Stimulated activated effector memory CD8-positive, alpha-beta T cell treated with anti-CD3 and anti-CD28 coated beads, Interleukin-12 subunit alpha, Interleukin-12 subunit beta, amount 100 ng/mL, for 72 hours (primary cell): Measurements from ENCODE around the gene SEMA4D.

ENCODE experiments used
- ATAC-seq: fragments of 150-1000 bp; cut with Tn5 transposase; 2 replicates; pipeline ENCODE4 v1.10.0; 2021
- DNase-seq, 2 donors: peaks; one replicate each; pipeline ENCODE4 v3.0.0; 2021 to 2022; ENCODE audit warnings: low spot score in 2 of 2
- H3K27ac Mint-ChIP-seq: one replicate; pipeline ENCODE4 v1.8.0; 2022; ENCODE audit warnings: mild to moderate bottlenecking, mixed read lengths
- H3K36me3 Mint-ChIP-seq: one replicate; pipeline ENCODE4 v1.8.0; 2022; ENCODE audit warnings: mild to moderate bottlenecking, mixed read lengths
- H3K4me1 Mint-ChIP-seq: one replicate; pipeline ENCODE4 v1.8.0; 2022; ENCODE audit warnings: mixed read lengths
- H3K4me3 Mint-ChIP-seq: one replicate; pipeline ENCODE4 v1.8.0; 2022; ENCODE audit warnings: mild to moderate bottlenecking, mixed read lengths
- H3K9me3 Mint-ChIP-seq: one replicate; pipeline ENCODE4 v1.8.0; 2022; ENCODE audit warnings: mixed read lengths

Gene SEMA4D

DNA sequence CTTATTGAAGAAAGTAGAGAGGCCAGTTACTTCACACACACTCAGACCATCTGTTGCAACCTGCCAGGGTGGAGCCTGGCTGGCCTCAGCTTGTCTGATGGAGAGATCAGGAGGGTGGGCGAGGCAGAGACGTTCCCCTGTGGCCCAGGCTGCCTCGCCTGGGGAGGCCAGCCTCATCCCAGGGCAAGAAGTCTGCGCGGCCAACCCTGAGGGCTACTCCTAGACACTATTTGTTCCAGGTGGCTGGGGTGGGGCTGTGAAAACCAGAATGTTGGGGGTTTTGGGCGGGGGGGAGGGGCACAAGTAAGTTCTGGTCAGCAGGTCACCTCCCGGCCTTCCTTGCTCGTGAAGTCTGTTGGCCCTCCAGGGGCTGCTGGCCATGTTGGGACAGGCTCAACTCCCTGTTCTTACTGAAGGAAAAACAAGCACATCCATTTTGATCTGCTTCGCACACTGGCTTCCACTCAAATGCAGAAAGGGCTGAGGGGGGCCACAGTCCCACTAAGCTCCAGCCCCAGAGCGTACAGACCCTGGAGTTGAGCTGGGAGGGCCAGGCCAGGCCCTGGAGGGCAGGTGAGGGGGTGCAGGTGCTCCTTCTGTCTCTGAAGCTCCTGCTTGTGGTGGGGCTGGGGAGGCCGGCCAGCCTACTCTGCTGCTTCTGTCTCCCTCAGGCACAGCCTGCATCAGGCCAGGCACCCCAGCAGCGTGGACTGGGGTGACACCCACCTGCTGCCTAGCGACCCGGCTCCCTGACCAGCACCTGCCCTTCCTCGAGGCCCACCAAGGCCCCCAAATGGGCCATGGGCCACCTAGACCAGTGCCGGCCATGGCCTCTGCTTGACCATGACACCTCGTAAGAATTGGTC, 133.0 kb downstream of the SEMA4D start:
- H3K4me1 Mint-ChIP-seq, result peaks cover 26% of the 10 kb centered on the region
- no peak overlapping the region for H3K4me3 Mint-ChIP-seq
- DNase-seq, result no peak
- H3K36me3 Mint-ChIP-seq, result peaks cover 43% of the 10 kb centered on the region
- peak overlapping the region; percentile 61 for H3K27ac Mint-ChIP-seq
- no peaks in the 10 kb centered on the region for H3K9me3 Mint-ChIP-seq
- no peak for ATAC-seq

GRCh38 chr9:89363921-89364665, 133.8 kb downstream of the SEMA4D start:
- DNase-seq (no peak), ATAC-seq (no peak)
- peak overlapping the region; percentile 61 for H3K27ac Mint-ChIP-seq
- H3K36me3 Mint-ChIP-seq, result peaks cover 51% of the 10 kb centered on the region
- H3K4me3 Mint-ChIP-seq, result no peak overlapping the region
- peaks cover 28% of the 10 kb centered on the region for H3K4me1 Mint-ChIP-seq
- H3K9me3 Mint-ChIP-seq, result no peaks in the 10 kb centered on the region

DNA sequence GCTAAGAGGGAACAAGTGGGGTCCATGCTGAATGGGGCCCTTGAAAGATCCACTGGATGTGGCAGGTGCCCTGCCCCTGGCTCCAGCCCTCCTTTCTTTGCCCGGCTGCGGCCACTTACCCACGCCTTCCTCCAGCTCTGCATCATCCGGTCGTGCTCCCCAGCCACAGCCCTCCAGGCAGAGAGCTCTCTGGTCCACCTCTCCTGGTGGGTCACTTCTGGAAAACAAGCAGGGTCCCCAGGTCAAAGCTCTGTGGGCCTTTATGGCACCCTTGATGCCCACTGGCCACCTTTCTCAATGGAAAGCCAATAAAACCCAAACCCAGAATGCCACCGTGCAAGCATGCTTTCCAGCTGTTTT, 134.6 kb downstream of the SEMA4D start:
- Mint-ChIP-seq H3K9me3 (no peaks in the 10 kb centered on the region), H3K36me3 (peaks cover 53% of the 10 kb centered on the region), H3K4me1 (peaks cover 21% of the 10 kb centered on the region), H3K27ac (peak overlapping the region; percentile 61), H3K4me3 (no peak overlapping the region)
- DNase-seq (no peak), ATAC-seq (no peak)

- peak overlapping the region; percentile 61 for H3K27ac Mint-ChIP-seq
- H3K4me1 Mint-ChIP-seq, result peaks cover 18% of the 10 kb centered on the region
- no peak for DNase-seq
- no peak for ATAC-seq
- peaks cover 53% of the 10 kb centered on the region for H3K36me3 Mint-ChIP-seq
- H3K9me3 Mint-ChIP-seq, result no peaks in the 10 kb centered on the region
- no peak overlapping the region for H3K4me3 Mint-ChIP-seq
Measured at GRCh38 chr9:89362647-89363310, 135.1 kb downstream of the SEMA4D start.

DNA sequence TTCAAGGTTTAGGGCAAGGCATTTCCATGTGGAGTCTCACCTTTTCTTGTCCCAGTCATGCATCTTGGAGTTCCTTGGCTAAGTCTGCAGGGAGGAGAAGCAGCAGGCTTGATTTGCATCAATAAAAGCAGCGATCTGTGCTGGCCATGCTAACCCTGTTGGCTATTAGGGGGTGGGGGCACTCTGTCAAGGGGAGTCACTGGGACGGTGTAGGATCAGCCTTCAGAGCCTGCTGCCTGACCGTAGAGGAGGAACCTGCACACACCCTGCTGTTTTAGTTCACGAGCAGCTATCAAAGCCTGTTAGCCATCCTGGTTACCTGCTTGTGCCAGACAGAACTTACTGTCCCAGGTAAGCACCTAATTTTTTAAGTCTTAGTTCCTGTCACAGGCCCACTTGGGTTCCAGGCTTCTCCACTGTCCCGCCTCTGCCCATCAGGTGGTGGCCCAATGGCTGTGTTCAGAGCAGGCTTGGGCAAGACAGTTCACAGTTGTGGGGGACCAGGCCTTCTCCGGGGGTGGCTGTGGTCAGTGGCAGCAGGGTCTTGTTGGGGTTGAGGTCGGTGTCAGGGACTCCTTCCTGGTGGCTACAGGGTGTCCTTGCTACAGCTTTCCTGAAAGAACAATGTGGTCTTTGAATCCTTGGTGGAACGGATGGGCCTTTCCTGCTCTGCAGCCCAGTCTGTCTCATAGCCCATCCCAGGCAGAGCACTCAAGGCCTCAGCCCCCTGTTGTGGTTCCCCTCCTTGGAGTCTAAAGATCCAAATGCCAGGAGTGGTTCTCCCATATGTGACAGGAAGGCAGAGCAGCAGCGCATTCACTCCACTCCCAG, 135.9 kb downstream of the SEMA4D start:
- Mint-ChIP-seq H3K4me3 (no peak overlapping the region), H3K36me3 (peaks cover 60% of the 10 kb centered on the region), H3K4me1 (peaks cover 25% of the 10 kb centered on the region), H3K27ac (peak overlapping the region; percentile 70), H3K9me3 (no peaks in the 10 kb centered on the region)
- ATAC-seq (no peak), DNase-seq (no peak)

GRCh38 chr9:89361031-89361430, 136.9 kb downstream of the SEMA4D start:
- no peak overlapping the region for H3K4me3 Mint-ChIP-seq
- peaks cover 29% of the 10 kb centered on the region for H3K4me1 Mint-ChIP-seq
- ATAC-seq, result no peak
- DNase-seq, result no peak
- peaks cover 70% of the 10 kb centered on the region for H3K36me3 Mint-ChIP-seq
- H3K9me3 Mint-ChIP-seq, result no peaks in the 10 kb centered on the region
- H3K27ac Mint-ChIP-seq, result peak overlapping the region; percentile 70

DNA sequence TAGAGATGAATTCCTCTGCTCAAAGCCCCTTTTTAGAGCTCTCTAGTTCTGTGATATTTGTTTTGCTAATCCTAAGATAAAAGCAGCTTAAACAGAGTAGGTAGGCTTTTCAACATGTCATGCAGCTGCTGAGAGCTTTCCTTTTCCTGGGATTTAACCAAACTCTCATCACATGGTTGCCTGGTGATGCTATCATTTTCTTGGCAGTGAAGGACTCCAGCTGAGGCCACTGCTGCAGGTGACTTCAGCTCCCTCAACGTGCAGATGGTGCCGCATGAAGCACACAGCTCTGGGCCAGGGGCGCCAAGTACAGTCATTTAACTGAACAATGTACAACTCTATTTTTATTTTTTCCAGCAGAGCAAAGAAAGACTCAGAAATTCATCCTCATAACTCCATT, 137.4 kb downstream of the SEMA4D start:
- H3K27ac Mint-ChIP-seq, result peak overlapping the region; percentile 70
- peaks cover 24% of the 10 kb centered on the region for H3K4me1 Mint-ChIP-seq
- H3K4me3 Mint-ChIP-seq, result no peak overlapping the region
- ATAC-seq (no peak), DNase-seq (no peak)
- no peaks in the 10 kb centered on the region for H3K9me3 Mint-ChIP-seq
- peaks cover 76% of the 10 kb centered on the region for H3K36me3 Mint-ChIP-seq

DNA sequence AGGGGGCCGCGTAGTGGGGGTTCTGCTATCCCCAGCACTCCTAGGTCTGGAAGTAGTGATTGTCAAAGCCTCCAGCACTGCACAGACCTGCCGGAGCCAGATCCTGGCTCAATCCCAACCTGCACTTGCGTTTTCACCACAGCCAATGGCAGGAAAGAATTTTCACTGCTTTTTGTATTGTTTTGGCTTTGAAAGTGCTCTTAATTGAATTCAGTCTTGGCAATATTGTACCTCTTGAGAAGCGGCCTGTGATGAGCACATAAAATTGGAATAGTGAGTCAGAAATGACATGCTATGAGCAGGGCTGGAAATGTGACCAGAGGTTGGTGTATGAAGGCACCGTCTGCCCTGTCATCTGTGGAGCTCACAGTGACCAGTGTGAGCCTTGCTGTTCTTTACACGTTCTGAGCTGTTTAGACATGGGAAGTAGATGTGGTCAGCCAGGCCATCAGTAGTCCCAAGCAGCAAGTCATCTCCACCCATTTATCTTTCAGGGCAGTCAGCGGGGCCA, 138.1 kb downstream of the SEMA4D start:
- Mint-ChIP-seq H3K27ac (peak overlapping the region; percentile 70), H3K4me1 (peaks cover 20% of the 10 kb centered on the region), H3K9me3 (no peaks in the 10 kb centered on the region), H3K4me3 (no peak overlapping the region), H3K36me3 (peaks cover 82% of the 10 kb centered on the region)
- ATAC-seq (peak; percentile 44), DNase-seq (no peak)

DNA sequence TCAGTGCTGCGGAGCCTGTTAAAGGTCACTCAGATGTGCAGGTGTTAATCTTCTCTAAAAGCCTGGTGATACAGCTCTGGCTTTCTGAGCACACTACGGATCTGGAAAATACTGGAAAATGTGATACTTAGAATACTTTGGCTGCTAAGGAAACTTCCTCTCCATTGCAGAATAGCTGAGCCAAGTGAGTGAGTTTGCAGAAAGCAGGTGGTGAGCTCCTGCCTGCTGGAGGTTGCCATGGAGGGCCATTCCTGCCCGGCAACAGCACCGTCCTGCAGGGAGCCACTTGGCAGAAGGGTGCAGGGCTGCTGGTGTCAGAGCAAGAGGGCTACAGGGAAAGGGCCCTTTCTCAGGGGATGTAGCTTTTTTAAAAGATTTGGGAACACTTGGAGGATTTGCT, 138.9 kb downstream of the SEMA4D start:
- ATAC-seq (no peak), DNase-seq (no peak)
- Mint-ChIP-seq H3K4me3 (no peak overlapping the region), H3K4me1 (peaks cover 20% of the 10 kb centered on the region), H3K36me3 (peaks cover 90% of the 10 kb centered on the region), H3K27ac (peak overlapping the region; percentile 88), H3K9me3 (no peaks in the 10 kb centered on the region)

DNA sequence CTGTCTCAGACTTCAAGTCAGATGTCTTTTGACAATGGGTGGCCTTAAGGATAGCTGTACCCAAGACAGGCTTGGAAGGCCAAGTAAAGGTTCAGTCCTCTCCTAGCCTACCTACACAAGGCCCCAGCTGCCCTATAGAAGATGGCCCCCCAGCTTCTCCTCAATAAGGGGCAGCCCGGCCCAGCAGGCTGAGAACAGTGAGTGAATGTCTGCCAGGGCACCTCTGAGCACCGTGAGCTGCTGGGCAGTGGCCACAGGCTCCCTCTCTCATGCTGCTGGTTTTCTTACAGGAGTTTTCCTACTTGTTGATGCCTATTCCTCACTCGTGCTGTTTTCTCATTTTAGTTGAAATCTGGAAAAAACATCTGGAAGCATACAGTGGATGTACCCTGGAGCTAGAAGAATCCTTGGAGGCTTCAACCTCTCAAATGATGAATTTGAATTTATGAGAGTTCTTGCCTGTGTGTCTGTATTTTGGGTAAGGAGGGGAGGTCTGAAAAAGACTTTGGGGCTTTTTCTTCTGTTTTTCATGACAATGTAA, 139.5 kb downstream of the SEMA4D start:
- ATAC-seq (no peak), DNase-seq (no peak)
- no peaks in the 10 kb centered on the region for H3K9me3 Mint-ChIP-seq
- H3K27ac Mint-ChIP-seq, result peak overlapping the region; percentile 88
- peaks cover 95% of the 10 kb centered on the region for H3K36me3 Mint-ChIP-seq
- H3K4me3 Mint-ChIP-seq, result no peak overlapping the region
- peaks cover 20% of the 10 kb centered on the region for H3K4me1 Mint-ChIP-seq

GRCh38 chr9:89357331-89358197, 140.3 kb downstream of the SEMA4D start:
- H3K4me1 Mint-ChIP-seq, result peaks cover 25% of the 10 kb centered on the region
- H3K9me3 Mint-ChIP-seq, result no peaks in the 10 kb centered on the region
- ATAC-seq (peak; percentile 83), DNase-seq (no peak)
- peaks cover 99% of the 10 kb centered on the region for H3K36me3 Mint-ChIP-seq
- no peak overlapping the region for H3K4me3 Mint-ChIP-seq
- peak overlapping the region; percentile 88 for H3K27ac Mint-ChIP-seq

GRCh38 chr9:89356782-89357181, 141.1 kb downstream of the SEMA4D start:
- Mint-ChIP-seq H3K4me1 (peaks cover 33% of the 10 kb centered on the region), H3K27ac (peak overlapping the region; percentile 88), H3K4me3 (no peak overlapping the region), H3K9me3 (no peaks in the 10 kb centered on the region), H3K36me3 (peaks cover 99% of the 10 kb centered on the region)
- ATAC-seq (no peak), DNase-seq (no peak)

DNA sequence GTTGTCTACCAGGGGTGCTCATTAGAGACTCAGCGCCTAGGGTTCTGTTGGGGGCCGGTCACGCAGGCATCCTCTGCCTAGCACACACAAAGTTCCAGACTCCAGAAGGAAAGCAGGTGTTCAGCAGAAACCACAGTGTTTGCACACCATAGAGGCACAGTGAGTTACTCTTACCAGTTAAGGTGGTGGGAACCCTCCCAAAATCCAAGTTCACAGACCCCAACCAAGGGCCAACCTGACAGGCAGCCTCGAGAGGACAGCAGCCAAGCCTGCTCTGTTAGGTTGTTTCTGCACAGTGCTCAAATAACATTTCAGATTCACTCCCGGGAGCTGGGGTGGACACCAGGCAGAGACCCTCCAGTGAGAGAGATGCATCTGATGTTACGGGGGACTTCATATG, 143.4 kb downstream of the SEMA4D start:
- no peak for ATAC-seq
- no peak overlapping the region for H3K4me3 Mint-ChIP-seq
- peak overlapping the region; percentile 83 for H3K27ac Mint-ChIP-seq

DNA sequence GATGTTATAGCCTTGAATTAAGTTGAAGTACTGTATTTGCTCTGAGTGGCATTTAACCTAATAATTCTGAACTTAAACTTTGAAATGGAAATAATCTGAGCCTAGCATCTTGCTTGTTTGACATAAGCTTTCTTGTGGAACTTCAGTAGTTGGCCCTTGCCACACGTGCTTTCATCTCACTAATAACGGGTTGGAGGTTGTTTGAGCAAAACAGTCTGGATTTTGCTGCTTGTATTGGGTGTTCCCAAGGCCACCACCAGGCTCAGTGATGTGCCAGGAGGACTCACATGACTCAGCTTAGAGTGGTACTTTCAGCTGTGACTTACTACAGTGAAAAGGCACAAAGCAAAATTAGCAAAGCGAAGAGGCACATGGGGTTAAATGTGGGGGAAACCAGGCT, 143.9 kb downstream of the SEMA4D start:
- H3K36me3 Mint-ChIP-seq, result peaks cover 99% of the 10 kb centered on the region
- DNase-seq, result no peak

More for the DNA sequence above, 143.4 kb downstream of the SEMA4D start:
- Mint-ChIP-seq H3K9me3 (no peaks in the 10 kb centered on the region), H3K4me1 (peaks cover 35% of the 10 kb centered on the region), H3K36me3 (peaks cover 99% of the 10 kb centered on the region)
- DNase-seq, result no peak

More for the DNA sequence above, 143.9 kb downstream of the SEMA4D start:
- peak overlapping the region; percentile 83 for H3K27ac Mint-ChIP-seq
- no peak for ATAC-seq
- peaks cover 35% of the 10 kb centered on the region for H3K4me1 Mint-ChIP-seq
- H3K9me3 Mint-ChIP-seq, result no peaks in the 10 kb centered on the region
- no peak overlapping the region for H3K4me3 Mint-ChIP-seq
